ENCODE results near the gene TMEM217. TPM values are rescaled to one million over a fixed set of nuclear protein-coding genes. Genes with fewer than 3 reads are reported as not detected.

TMEM217 gene
- total RNA-seq, 1 experiment from 2014 or later = 2.4 TPM

DNA sequence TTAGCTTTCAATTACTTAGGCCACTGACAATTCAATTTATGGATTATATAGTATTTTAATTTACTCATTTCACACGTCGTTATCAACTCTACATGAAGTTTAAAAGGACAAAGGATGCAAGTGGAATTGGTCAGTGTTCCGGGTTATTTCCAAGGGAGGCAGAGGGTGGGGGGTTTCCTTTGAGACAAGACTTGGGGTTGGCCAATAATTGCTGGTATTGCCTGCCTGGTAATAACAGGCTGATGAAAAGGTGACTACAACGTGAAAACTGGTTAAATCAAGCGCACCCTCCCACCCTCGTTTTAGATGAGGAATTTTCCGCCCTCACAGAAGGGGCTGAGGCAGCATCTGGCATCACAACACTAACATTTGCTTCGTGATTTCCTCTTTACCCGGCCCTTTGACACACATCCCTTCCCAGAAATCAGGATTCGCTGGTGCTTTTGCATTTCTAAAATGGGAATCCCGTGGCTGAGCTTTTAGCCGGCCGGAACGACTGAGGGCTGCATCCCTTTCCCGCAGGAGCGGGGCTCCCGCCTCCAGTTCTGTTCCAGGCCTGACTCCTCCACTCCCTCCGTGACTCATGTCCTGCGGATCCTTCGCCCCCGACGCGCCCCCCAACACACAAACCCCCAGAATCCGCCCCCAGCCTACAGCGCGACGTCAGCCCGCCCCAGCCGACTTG is 89.0 kb downstream of the TMEM217 start:
- peak overlapping the region; percentile 85 for H3K4me2 ChIP-seq (ENCODE audit: low read length)
- H3K9me2 ChIP-seq (replicated peaks; ENCODE audit: low read length) = no peaks in the 10 kb centered on the region
- peaks cover 33% of the 10 kb centered on the region for H4K20me1 ChIP-seq (ENCODE audit: low read length)
- H3K9me3 ChIP-seq (ENCODE audit: low read length) = no peaks in the 10 kb centered on the region
- H3K27ac ChIP-seq (ENCODE audit: low read length) = peak overlapping the region; percentile 75
- peak; percentile 50 for DNase-seq
- ATAC-seq = peak; percentile 4; the same call in 1 of the 2 replicates
- TF ChIP-seq EZH2 (IDR thresholded peaks at IDR 0.05; ENCODE audit: low read length, unreplicated experiment) = no peak
- TF ChIP-seq, protein P1, sequence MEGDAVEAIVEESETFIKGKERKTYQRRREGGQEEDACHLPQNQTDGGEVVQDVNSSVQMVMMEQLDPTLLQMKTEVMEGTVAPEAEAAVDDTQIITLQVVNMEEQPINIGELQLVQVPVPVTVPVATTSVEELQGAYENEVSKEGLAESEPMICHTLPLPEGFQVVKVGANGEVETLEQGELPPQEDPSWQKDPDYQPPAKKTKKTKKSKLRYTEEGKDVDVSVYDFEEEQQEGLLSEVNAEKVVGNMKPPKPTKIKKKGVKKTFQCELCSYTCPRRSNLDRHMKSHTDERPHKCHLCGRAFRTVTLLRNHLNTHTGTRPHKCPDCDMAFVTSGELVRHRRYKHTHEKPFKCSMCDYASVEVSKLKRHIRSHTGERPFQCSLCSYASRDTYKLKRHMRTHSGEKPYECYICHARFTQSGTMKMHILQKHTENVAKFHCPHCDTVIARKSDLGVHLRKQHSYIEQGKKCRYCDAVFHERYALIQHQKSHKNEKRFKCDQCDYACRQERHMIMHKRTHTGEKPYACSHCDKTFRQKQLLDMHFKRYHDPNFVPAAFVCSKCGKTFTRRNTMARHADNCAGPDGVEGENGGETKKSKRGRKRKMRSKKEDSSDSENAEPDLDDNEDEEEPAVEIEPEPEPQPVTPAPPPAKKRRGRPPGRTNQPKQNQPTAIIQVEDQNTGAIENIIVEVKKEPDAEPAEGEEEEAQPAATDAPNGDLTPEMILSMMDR (conservative IDR thresholded peaks at IDR 0.05; ENCODE audit: low read depth, low read length) = no peak
- TF ChIP-seq EZH2phosphoT487 (IDR thresholded peaks at IDR 0.05; ENCODE audit: borderline replicate concordance, low read length) = no peak
- no peaks in the 10 kb centered on the region for H3F3A ChIP-seq (ENCODE audit: low read length, unreplicated experiment)
- ChIA-PET CTCF (interaction anchor here (0.7 to 1.5 kb wide), 4 partner anchors 8 to 65 kb away, joined by 3 to 6 read pairs (median 4); no protein-coding TSS in a partner anchor), POLR2A (ENCODE audit: unreplicated experiment) (interaction anchor here (0.6 to 1.5 kb wide), 4 partner anchors 8 to 879 kb away, joined by 3 to 23 read pairs (median 5); no protein-coding TSS in a partner anchor)
- BruUV-seq (replicated peaks) = TSS peak; percentile 29
- intact Hi-C loops (cut with micrococcal nuclease) = loop anchor here (1.0 to 2.0 kb wide), 3 partner anchors 35 to 66 kb away; no protein-coding TSS in a partner anchor
- no peaks in the 10 kb centered on the region for H3K27me3 ChIP-seq (ENCODE audit: low read length)
- H3K4me3 ChIP-seq (ENCODE audit: low read length) = peak overlapping the region; percentile 78
- peaks cover 13% of the 10 kb centered on the region for H3K4me1 ChIP-seq (ENCODE audit: insufficient read depth, low read length)
- peak overlapping the region; percentile 90 for H2AFZ ChIP-seq (ENCODE audit: low read length)
- peaks cover 23% of the 10 kb centered on the region for H3K36me3 ChIP-seq (ENCODE audit: low read depth, low read length)
- peak overlapping the region; percentile 83 for H3K9ac ChIP-seq (ENCODE audit: low read length)
- peaks cover 35% of the 10 kb centered on the region for H3K79me2 ChIP-seq (ENCODE audit: low read length)

DNA sequence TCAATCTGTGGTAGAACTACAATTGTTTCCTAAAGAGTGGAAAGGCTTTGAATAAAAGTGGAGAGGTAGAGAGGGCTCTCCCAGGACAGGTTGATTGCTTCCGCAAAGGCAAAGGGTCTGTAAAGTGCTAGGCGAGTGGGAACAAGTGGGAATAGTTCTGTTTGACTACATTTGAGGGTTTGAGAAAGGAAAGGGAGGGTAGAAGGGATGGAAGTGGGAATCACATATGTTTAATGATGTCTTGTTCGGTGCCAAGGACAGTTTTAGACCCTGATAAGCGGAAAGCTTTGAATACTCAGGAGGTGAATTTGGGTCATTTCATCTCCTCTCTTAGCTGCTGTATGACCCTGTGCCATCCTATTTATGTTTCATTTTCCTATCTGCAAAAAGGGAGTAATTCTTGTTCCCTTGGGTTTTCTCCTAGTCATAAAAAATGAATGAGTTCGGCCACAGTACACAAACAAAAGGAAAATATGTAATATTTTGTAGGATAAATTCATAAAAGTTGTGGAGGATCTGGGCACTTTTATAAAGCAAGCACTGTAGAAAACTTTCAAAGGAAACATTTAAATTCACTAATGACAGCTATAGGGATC is 89.7 kb downstream of the TMEM217 start:
- Histone ChIP-seq H4K20me1 (ENCODE audit: low read length) (peaks cover 26% of the 10 kb centered on the region), H3K4me1 (ENCODE audit: insufficient read depth, low read length) (peaks cover 13% of the 10 kb centered on the region), H3K27ac (ENCODE audit: low read length) (no peak overlapping the region), H3K79me2 (ENCODE audit: low read length) (peaks cover 28% of the 10 kb centered on the region), H3K4me3 (ENCODE audit: low read length) (no peak overlapping the region), H3K9me2 (replicated peaks; ENCODE audit: low read length) (no peaks in the 10 kb centered on the region), H3K36me3 (ENCODE audit: low read depth, low read length) (peaks cover 16% of the 10 kb centered on the region), H3K4me2 (ENCODE audit: low read length) (peak overlapping the region; percentile 85; the same call in 1 of the 2 replicates), H3F3A (ENCODE audit: low read length, unreplicated experiment) (no peaks in the 10 kb centered on the region), H2AFZ (ENCODE audit: low read length) (no peak overlapping the region), H3K27me3 (ENCODE audit: low read length) (no peaks in the 10 kb centered on the region), H3K9ac (ENCODE audit: low read length) (0 out of 2 replicates have a peak overlapping the region, but pooled peaks have one; percentile 83), H3K9me3 (ENCODE audit: low read length) (no peaks in the 10 kb centered on the region)
- ChIA-PET CTCF (no interaction called here), POLR2A (ENCODE audit: unreplicated experiment) (interaction anchor here (1.0 kb wide), 1 partner anchor 63 kb away, joined by 3 read pairs; no protein-coding TSS in a partner anchor)
- BruUV-seq (replicated peaks) = no TSS peak
- TF ChIP-seq EZH2 (IDR thresholded peaks at IDR 0.05; ENCODE audit: low read length, unreplicated experiment) (no peak), EZH2phosphoT487 (IDR thresholded peaks at IDR 0.05; ENCODE audit: borderline replicate concordance, low read length) (no peak)
- TF ChIP-seq, protein P1 (conservative IDR thresholded peaks at IDR 0.05; ENCODE audit: low read depth, low read length) = no peak
- DNase-seq (no peak), ATAC-seq (no peak)
- intact Hi-C loops (cut with micrococcal nuclease) = loop anchor here (2.0 kb wide), 1 partner anchor 65 kb away; no protein-coding TSS in a partner anchor
